ENCODE results near the gene NOL9.
"Not testable (repeated sequence)": the region's sequence is repeated elsewhere in the genome, so short reads cannot be mapped to it uniquely, and the experiment has no call there.

NOL9 gene

DNA sequence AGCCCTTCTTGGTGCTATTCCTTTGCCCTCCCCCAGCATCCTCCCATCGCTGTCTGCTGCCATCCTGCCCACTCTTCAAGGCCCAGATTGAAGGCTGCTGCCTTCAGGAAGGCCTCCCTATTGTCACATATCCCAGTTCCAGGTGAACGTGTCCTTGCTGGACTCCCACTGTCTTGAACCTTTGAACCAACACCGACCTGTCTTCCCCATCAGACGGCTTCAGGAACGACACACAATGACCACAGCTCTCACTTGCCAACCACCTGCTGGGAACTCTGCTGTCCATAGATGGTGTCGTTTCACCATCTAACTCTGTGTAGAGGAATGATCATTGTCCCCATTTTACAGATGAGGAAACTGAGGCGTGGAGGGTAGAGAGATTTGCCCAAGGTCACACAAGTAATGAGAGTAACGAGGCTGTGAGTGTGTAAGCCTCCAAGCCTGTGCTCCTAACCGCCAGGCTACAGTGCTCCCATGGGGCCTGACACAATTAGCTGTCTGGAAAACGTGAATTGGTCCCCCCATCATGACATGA, 53.0 kb downstream of the NOL9 start:
- no peak for DNase-seq

DNA sequence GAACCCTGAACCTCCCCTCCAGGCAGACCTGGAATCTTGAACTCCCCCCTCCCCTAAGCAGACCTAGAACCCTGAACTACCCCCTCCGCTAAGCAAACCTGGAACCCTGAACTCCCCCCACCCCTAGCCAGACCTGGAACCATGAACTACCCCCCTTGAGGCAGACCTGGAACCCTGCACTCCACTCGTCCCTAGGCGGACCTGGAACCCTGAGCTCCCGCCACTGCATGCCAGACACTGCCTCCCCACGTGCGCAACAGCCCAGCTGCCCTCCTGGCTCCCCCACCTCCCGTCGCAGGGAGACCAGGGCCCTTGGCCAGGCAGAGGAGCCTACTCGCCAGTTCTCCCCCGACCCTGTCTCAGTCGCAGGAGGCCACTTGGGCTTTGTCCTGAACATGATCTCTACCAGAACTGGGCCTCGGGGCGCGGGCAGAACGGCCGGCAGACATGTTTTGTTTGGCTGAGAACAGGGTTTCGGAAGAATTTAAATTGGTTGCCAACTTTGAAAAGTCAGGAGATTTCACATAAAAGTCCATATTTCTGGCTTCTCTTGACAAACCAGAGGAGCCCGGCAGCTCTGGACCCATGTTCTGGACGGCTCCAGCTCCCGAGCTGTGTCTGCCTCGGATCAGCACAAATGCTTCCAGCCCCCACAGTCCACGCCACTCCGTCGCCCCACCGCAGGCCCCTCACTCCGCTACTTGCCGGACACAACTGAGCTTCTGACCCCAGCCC, 53.6 kb downstream of the NOL9 start:
- no peak for DNase-seq

DNA sequence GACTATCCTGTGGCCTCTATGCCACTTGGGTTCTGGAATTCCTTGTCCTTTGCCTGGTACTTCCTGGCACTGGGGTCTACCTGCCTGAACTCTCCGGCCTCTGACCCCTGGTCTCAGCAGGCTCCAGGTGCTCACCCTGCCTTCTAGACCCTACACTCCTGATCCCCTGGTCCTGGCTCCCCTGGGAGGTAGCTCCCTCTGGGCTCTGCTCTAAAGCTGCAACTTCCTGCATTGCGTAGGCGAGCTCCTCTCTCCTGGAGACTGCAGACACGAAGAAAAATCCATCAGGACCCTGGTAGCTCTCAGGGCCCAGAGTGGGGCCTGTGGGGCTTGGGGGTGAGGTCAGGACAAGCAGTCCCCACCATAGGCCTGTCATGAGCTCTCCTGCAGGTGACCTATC, 55.0 kb downstream of the NOL9 start:
- DNase-seq: no peak

DNA sequence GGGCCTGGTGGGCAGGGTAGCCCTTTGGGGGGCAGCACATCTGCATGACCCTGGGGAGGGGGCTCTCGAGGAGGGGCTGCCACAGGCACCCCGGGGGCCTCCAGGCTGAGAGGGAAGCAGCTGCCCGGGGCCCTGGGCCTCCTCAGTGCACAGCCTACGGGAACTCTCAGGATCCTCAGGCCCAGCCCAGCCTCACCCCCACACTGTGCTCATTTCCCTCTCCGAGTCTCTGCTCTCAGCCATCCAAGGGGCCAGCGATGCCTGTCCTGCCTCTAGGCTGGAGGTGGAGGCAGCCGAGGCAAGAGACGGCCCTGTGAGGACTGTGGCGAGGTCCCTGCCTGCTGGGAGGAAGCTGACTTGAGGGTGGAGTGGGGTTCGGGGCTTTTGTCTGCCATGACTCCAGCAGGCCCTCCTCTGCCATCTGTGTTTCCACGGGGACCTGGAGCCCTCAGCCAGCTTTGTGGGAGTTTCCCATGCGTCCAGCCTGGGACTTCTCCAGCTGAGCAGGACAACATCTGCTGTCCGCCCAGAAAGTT, 55.7 kb downstream of the NOL9 start:
- no peak for DNase-seq

DNA sequence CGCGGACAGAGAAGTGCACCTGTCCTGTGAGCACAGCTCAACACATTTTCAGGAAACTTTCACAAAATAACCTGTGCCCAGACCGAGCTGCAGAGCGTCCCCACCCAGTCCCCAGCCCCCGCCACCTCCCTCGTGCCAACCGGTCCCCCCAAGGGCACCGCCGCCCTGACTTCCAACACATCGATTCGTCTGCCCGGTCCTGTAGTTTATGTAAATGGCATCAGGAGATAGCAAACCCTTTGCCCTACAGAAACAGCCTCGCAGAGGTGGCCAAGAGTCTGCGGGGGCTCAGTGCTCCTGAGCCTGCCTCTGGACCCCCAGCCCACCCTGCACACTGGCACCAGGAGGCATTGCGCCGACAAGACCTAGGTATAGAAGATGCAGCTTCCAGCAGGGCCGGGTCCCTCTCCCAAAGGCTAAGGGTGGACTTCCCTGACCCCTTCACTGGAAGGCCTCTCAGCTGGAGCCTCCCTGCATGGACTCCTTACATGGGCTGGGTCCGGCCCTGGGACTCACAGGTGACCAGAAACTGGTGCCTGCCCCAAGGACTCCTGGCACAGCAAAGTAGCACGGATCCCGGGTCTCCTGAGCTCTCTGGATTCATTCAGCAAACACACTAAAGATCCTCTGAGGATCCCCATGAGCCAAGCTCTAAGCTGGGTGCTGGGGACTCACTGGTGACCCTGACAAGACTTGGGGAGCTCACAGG, 56.3 kb downstream of the NOL9 start:
- no peak for DNase-seq

DNA sequence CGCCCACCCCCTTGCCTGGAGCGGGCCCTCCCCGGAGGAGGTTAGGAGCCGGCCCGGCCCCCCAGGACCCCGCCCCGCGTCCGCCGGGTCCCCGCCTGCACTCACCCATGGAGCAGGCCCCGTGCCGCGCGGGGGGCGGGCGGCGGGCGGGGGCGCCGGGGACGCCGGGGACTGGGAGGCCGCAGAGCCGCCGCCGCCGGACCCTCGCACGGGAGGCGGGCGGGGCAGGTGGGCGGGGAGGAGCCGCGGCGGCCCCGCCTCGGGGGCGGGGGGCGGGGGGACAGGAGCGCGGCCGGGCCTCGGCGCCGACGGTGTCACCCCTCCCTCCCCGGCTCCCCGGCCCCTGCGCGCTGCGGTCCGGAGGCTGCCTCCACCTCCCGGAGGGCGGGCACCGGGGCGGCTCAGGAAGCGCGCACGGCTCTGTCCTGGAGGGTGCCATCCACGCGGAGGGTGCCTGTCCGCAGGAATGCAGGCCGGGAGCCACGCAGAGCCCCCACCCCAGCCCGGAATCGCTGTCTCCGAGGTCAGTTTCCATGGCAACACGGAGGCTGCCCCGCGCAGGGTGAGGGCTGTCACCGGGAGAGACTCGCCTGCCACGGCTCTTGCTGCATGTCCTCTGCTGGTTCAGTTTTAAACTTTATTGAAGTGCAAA, 57.0 kb downstream of the NOL9 start:
- peak; percentile 51 for DNase-seq

DNA sequence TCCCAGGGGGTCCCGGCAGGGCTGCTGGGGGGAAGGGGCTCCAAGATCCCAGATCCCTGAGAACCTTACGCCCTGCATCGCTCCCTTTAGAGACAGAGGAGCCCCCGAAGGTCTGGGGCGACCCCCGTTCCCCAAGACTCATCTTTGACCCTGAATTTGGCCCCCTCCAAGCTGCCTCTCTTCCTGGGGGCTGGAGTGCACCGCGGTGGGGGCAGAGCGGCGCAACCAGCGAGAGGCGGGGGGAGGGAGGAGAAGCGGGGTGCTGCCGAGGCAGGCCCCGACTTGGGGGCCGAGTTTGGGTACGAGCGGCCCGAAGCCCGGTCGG, 57.5 kb downstream of the NOL9 start:
- no peak for DNase-seq

DNA sequence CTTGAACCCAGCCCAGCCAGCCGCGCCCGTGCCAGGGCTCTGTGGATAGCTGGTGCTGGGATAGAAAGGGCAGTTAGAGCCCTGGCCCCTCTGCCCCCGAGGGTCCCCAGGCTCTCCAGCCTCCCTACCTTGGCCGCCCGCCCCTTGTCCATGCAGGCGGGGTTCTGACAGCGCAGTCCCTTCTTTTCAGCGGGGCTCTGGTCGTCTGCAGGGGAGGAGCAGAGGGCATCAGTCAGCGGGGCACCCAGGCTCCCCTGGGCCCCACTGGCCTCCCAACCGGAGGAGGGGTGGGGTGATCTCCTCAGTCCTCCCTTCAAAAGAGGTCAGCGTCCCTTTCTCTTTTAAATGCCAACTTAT, 58.0 kb downstream of the NOL9 start:
- no peak for DNase-seq

DNA sequence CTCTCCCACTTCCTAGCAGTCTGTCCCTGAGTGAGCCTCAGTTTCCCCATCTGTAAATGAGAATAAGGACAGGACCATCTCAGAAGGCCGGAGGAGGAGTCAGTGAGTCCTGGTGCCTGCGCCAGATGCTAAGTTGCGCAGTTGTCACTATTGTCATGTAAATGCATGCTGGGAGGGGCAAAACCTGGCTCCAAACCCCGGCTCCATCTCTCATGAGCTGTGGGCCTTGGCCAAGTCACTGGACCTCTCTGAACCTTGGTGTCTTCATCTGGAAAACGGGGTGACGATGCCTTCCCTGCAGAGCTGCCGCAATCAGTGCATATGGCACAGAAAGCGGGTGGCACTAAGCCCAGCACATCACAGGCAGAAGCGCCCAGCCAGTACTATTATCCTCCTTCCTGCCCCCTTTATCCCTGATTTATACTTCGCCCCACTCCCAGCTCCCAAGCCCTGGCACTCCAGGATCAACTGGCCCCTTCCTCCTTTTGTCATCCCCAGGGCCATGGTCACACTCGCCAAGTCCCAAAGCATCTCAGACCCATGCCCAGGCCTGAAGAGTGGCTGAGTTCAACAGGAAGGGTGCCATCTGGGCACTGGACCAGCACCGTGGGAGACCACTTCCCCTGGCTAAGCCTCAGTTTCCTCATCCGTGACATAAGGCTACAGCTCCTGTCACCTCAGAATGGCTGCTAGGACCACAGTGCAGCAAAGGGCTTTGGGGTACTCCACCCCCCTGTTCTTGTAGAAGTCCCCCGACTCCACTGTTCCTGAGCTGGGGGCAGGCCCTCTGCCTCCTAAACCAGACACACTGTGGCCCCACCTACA, 58.6 kb downstream of the NOL9 start:
- DNase-seq: no peak

DNA sequence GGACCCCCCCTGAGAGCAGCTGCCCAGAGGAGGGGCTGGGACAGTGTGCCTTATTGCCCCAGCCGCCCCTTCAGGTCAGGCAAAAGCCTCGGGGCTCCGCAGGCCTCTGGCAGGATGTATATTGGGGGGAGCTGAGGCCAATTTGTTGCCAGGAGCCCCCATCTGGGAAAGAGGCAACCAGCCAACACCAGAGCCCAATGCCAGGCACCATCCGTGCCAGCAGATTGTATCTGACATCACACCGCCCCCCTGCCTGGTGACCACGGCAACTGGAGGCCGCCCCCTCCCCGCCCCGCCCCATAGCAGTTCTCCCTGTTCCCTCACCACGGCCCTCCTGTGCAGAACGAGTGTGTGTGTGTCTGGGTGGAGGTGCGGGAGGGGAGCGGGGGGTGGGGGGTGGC, 59.3 kb downstream of the NOL9 start:
- no peak for DNase-seq

DNA sequence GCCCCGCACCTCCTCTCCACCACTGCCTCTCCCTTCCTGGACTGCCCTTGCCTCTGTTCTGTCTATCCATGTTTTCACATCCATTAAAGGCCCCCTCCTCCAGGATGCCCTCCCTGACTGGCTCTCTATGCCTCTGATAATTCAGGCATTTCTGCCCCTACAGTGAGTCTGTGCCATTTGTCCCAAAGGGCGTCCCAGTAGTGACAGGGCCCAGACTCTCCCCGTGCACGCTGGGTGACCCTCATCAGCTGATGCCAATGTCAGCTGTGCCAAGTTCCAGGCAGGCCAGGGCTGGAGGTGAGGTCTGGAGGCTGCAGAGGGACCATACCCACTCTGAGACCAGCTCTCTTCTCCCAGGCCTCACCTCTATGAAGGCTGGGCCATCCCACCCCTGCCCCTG, 59.7 kb downstream of the NOL9 start:
- DNase-seq: no peak

DNA sequence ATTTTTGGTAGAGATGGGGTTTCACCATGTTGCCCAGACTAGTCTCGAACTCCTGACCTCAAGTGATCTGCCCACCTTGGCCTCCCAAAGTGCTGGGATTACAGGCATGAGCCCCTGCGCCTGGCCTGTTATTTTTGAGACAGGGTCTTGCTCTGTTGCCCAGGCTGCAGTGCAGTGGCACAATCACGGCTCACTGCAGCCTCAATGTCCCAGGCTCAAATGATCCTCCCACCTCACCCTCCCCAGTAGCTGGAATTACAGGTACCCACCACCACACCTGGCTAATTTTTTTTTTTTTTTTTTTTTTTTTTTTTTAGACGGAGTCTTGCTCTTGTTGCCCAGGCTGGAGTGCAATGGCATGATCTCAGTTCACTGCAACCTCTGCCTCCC, 60.5 kb downstream of the NOL9 start:
- not testable (repeated sequence) for DNase-seq

DNA sequence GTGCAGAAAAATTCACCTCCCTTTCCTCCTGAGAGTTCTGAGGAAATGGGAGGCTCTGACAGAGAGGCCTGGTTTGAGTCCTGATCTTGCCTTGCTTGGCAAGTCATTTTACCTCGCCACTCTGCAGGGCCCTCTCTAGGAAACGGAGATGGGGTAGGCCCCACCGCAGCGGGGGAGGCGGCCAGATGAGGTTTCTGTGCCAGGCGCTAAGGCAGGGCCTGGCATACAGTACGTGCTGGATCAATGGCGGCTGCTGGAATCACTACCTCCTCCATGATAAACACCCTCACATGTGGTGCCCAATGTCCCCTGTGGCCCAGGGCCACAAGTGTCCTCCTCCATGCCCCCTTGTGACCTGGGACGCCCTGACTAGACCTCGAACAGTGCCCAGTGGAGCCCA, 62.3 kb downstream of the NOL9 start:
- DNase-seq: no peak

DNA sequence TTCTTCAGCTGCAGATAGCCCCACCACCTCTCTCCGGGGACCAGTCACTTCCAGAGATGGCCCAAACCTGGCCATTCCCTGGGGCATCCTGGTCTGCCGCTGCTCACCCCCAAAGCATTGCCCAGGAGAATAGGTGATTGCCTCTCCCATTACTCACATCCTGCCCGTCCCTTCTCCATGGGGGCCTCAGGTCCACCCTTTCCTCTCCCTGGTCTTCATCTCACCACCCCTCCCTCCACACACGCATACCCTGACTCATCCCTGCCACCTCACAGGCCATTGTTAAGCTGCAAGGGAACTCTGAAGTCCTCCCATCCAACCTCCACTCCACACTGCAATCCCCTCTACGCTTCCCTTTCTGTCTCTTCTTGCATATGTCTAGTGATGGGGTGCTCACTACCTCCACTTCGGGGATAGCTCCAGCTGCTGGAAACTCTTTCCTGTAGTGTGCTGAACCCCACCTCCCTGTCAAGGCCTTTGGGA, 62.8 kb downstream of the NOL9 start, which contains the start of gene PLEKHG5:
TSS of gene PLEKHG5 (minus strand) at position 188 of the 483 bp plus-strand sequence. CDS start 14,096 bp downstream, outside the sequence.
- DNase-seq: no peak

DNA sequence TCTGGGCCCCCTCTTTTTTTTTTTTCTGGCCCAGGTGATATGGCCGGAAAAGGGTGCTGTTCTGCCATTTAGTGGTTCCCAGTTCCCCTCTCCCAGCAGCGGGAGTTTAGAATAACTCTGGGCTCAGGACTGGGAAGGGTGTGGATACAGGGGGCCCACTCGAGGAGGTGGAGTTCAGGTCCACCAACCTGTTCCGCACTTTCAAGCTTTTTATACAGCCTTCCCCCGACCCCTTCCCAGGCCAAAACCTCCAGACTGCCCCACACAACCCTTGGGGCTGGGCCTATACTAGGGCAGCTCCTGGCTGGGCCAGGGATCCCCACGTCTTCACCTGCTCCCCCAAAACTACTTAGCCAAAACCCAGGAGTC, 63.2 kb downstream of the NOL9 start:
- DNase-seq: no peak

DNA sequence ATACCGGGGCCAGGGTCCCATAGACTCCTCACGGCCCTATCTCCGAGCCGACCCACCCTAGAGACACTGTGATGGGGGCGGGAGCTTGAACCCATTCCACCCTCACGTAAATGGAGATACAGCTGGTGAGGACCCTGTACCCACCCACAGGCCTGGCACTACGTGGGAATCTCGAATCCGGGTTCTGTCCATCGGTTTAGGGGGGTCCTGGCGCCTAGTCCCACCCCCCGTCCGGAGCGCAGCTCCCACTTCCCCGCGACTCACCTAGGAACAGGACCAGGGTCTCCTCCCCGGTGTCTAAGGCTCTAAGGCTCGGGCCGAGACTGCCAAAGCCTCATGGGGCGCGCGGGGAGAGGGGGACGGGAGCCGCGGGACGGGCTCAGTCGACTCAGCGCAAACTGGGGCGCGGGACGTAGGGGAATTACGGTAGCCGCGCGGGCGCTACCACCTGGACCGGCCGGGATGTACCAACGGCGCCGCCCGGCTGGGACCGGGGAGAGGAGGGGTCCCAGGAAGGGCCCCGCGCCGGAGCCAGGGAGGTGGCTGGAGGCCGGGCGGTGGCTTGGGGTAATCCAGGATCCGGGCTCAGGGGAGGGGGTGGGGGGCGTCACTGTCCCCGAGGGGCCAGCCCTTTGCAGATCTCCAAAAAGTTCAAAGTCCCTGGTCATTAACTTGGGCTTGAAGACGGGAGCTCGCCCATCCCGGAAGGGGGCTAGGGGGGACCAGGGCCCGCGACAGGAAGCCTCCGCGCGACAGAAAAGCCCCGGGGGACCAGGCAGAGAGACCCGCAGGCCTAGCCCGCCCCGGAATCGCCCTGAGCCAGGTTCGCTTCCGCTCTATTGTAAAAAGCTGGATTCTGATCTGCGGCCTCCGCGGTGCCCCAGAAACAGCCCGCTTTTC, 63.9 kb downstream of the NOL9 start:
- DNase-seq: peak; percentile 38

DNA sequence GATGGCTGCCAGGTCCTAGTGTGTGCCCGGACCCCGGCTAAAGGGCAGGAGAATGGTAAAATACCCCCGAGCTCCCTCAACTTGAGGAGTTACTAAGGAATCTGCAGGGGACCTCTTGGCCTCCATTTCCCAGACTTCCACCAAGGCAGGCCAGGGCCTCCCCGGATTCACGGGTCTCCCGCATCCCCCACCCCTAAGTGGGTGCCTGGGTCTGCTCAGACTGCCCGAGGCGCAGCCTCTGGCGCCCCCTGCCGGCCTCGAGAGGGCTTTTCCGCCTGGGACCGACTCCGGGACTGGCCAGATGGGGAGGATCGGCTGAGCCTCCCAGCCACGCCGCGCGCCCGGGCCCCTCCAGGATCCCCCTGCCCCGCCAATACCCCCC, 64.5 kb downstream of the NOL9 start:
- peak; percentile 63 for DNase-seq

DNA sequence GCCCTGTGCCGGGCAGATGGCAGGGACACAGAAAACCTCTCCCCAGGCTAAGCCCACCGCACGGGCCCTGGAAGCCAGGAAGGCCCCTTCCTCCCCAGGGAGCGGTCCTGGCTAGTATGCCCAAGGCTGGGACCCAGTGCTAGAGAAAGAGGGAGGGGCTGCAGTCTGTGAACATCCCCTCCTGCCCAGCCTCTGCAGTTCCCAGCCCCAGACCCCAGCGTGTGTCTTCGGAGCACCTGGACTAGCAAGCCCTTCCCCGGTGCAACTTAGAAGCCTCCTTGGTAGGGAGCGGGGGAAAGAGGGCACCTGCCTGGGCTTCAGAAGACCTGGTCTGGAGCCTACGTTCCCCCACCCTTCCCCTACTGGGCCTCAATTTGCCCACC, 64.9 kb downstream of the NOL9 start:
- DNase-seq: no peak

DNA sequence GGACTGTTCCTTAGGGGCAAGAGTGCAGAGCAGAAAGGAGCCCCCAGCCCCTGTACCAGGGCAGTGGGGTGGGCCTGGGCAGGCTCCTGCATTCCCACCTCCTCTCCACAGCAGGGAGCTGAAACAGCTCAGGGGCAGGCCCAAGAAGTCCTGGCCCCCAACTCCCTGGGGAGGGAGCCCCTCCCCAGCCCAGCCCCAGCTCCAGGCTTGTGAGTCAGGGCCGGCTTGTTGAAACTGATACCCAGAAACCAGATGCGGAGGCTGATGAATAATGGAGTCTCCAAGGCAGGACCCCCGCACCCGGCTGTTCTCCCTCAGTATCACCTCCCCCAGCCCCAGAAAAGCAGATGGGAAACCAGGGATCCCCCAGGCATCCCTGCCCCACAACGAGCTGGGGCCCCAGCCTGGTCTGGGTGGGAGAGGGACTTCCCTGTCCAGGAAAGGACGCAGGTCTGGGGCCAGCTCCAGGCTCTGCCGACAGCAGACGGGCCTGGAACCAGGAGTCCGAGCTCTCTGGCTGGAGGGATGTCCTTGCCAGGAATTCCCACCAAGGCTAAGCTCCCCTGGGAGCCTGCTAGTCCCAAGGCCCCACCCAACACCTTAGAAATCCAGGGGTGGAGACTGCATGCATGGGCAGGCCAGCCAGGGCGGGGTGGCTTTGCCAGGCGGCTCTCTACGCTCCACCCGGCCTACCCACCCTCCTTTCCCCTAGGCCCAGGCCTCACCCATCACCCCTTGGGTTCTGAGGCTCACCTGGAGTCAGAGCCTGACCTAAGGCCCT, 65.5 kb downstream of the NOL9 start:
- no peak for DNase-seq

DNA sequence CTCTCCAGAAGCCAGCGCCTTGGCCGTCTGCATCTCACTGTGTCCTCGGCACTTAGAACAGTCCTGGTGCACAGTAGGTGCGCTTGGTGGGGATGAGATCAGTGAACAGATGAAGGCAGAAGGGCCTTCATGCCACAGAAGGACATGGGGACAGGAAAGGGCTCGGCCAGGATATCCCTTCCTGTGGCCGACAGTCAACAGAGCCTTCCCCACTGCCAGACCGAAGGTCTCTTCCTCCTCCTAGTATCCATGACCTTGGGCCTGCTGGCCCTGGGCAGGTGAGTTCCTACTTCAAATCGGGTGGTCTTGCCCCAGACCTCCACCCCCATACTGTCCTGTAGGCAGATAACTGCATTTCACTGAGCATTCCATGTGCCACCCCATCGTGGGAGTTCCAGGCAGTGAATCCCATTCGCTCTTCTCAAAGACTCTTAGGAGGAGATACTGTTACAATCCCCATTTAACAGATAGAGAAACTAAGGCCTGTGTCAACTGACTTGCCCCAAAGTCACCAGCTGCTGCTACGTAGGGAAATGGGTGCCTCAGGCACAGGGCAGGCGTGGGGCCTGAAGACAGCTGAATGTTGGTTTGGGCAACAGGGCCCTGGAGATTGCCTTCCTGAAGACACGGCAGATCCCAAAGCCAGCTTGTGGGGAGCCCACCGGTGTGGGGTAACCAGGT, 66.4 kb downstream of the NOL9 start:
- no peak for DNase-seq
